HG03066 (cell line): ENCODE results near the gene TOM1L2.
"Not testable (repeated sequence)": the region's sequence is repeated elsewhere in the genome, so short reads cannot be mapped to it uniquely, and the experiment has no call there.

Experiments used
- ATAC-seq: cut with Tn5 transposase; IDR thresholded peaks from one replicate; pipeline ENCODE4 v1.9.1; 2021; ENCODE audit warnings: low read depth; ENCODE audit not compliant: unreplicated experiment

TOM1L2 gene

DNA sequence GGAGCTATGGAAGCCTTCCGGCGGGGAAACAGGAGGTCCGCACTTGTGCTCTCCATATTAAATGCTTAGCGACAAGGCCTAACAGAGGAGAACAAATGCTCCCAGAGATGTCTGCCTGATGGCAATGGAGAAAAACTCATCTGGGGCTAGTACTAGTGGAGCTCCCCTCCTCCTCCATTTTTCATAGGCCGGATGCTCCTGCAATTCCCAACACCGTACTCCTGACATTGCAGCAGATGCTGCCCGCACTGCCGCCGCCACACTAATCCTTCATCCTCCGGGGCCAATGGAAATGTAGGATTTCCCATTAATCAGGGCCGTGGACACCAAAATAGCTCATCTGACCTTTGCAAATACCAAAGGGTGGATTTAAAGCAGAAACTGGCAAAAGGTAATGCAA lies 27.5 kb downstream of the TOM1L2 start:
- ATAC-seq: no peak

DNA sequence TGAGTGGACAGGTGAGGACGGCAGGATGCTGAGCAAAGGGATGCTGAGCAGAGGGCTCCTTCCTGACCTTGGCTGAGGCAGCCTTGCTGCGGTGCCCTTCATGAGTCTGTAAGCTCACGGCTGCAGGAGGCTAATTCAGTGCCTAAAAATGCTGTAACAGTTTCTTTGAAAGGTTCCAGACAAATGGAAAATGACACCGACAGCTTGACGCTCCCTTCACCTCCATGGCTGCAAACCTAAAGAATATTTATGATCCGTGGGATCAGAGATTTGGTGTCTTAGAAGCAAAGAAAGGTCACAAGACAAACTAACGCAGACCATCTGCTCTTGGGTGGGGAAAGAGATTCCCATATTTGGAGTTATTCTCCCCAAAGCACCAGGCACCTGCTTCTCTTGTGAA lies 28.0 kb downstream of the TOM1L2 start:
- ATAC-seq: no peak

DNA sequence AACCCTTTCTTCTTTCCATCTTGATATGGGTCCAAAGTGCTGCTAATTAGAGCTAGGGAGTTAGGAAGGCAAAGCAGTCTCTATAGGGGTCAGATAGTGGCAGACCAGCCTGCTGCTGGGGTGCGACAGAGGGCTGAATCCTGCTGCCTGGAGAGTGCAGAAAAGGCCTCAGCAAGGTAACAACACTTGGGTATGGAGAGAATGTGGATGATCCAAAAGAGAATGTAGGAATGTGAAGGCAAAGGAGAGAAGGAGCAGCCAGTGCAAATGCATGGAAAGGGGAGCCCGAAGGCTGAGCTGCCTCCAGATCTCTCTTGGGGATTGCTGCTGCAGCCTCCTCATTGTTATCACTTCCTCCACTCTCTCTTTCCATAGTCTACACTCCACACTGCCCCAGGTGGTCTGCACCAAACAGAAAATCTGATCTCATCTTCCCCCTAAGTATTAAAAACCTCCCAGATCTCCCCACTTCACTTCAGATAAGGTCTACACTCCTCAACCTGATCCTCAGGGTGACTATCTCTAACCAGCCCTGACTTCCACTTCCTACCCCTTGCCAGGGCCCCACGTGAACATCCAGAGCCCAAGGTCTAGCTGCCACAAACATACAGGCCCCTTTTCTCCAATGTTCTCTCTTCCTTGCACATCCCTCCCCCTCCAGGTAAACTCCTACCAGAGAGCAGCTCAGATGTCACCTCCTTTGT lies 28.8 kb downstream of the TOM1L2 start:
- no peak for ATAC-seq

DNA sequence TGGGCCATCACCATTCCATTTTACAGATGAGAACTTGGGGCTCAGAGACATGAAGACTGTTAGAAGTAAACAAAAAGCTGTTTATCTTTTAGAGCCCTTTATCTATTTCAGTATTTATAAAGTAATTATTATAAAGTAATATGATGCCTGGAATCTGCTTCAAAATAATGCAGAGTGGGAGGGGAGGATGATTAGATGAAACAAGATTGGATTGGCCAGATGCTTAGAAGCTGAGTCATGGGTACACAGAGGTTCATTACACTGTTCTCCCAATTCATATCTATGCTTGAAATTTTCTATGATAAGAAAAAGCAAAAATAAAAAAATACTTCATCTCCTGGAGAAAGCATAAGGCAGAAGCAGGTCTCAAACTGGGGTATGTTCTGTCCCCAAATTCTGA lies 29.4 kb downstream of the TOM1L2 start:
- ATAC-seq: no peak

DNA sequence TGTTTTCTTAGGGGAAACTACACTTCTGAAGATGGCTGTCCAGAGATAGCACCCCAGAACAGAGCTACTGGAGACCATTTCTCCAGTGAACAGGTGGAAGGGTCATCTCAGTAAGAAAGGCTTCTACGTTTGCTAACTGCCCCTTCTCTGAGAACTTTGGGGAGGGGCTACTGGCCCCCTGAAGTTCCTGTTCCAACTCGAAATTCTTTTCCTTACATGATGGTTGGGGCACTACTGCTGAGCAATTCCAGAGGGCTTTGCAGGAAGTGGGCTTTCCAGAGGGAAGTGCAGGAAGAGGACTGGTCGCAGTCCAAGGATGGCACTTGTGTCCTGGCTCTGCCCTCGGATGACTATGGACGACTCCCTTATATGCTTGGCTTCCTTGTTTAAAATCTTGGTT lies 31.2 kb downstream of the TOM1L2 start:
- ATAC-seq: no peak

DNA sequence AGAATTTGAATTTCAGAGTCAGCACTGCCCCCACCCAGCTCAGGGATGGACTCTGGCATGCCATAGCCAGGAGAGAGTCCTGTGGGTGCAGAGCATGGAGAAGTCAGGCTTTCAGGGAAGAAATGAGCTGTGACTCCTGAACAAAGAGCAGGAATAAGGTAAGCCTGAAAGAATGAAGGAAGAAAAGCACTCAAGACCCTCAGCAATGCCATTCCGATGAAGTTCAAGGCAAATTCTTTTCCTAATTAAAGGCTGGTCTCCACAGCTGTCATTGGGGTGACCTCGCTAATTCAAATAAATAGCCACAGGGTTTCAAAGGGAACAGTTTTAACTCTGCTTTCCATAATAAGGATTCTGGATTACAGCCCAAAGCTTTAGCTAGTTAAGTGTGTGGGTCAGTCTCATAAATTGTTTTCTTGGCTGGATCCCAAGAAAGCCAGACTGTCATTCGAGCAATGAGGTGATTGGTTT lies 31.7 kb downstream of the TOM1L2 start:
- ATAC-seq: no peak

DNA sequence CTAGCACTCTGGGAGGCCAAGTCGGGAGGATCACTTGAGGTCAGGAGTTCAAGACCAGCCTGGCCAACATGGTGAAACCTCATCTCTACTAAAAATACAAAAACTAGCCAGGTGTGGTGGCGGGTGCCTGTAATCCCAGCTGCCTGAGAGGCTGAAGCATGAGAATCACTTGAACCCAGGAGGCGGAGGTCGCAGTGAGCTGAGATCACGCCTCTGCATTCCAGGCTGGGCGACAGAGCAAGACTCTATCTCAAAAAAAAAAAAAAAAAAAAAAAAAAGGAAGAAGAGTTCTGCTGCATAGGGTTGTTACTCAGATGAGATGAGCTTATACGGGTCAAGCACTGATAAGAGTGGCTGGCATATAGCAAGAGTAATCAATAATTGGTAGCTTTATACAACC lies 32.3 kb downstream of the TOM1L2 start:
- ATAC-seq: not testable (repeated sequence)

DNA sequence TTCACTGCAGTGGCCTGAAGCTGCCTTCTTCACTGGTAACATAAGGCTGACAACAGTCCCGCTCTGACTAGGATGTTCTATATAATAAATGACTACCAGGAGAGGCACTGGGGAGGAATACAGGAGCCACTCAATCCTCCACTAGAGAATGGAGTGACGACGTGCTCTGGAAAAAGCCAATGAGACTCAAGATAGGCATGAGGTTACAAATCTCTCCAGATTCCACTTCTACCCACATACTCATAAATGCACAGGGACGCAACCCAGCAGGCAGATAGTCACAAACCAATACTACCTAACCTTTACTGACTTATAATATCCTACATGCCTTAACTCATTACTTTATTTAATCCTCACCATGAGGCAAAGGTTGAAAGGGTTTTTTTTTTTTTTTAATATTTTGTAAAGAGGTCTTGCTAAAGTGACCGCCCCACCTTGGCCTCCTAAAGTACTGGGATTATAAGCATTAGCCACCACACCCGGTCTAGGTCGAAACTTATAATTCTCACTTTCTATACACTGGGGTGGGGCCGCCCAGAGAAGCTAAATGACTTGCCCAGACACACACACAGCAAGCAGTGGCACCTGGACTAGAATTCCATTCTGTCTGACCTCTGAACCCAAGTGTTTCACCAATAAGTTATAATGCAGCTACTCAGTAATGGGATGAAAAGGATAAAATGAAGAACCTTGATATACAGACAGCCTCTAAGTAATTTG lies 33.7 kb downstream of the TOM1L2 start:
- no peak for ATAC-seq

DNA sequence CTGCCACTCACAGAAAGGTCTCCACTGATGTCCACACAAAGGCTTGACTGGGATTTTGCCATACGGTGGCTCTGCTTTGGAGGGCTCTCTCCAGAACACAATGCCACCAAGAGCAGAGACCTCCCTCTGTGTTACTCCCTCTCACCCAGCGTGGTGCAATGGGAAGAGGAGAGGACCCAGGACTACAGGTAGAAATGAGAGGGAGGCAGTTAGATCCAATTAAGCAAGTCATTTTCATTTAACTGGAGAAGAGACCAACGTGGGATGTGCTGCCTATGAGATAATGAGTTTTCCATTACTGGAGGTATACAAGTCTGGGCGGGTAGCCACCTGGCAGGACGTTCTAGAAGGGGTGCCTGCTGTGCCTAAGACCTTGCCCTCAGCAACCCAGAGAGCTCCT lies 34.2 kb downstream of the TOM1L2 start:
- no peak for ATAC-seq

DNA sequence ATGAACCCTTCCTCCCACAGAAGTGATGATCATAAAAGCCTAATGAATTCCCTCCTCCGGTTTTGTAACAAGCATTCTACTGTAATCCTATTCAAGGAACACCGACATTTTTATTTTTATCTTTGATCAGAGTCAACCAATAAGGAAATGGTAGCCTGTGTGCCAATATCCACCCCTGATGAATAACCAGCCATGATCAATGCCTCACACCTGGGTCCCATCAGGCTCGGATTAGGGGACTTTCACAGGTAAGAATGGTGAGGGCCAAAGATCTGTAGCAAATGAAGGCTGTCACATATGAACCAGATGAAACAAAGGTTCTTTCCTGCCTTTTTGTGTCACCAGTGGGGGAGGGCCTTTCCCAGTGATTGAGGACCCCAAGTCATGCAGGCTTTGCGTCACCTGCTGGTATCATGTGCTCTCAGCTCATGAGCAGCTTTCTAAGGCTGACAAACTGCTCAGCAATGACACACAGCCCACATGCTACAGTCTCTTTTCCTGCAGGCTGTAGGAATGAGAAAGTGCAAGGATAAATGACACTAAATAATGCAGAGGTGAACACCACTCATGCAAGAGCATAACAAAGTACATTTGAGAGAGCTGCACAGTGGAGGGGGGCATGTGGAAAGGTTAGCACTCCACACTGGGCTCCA lies 34.9 kb downstream of the TOM1L2 start:
- no peak for ATAC-seq

DNA sequence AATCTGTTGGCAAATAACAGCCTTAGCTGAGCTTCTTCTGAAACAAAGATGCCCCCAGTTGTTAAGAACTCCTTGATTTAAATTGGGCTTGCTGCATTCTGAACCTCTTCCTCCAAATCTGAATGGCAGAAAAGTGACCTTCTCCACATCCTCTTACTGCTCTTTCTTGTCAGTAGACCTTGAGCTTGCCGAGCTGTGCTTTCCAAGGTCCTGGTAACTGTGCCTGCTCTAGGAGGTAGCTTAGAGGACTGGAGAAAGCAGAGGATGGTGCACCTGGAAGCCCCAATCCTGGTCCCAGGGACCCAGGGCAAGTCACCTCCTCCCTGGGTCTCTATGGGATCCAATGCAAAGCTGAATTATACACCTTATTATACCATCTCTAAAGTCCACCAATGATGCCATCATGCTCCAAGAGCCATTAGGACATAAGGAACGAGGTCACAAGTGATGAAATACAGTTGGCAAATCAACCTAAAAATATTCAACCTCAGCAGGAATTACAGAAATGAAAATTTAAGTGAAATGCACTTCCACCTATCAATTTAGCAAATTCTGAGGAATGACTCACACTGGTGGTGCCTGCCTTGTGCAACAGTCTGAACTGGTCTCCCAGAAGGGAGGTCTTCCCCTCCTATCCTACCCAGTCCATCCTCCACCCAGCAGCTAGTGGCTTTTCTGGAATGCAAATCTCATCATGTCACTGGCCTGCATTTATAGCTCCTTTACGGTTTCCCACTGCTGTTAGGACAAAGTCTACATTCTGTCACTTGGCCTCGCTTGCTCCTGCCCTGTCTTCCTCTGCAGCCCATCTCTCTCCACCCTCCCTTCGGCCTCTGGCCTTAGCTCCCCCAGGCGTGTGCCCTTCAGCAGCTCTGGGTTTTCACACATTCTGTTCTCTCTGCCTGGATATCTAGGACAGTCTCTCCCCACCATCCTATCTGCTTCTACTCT lies 36.6 kb downstream of the TOM1L2 start:
- no peak for ATAC-seq

DNA sequence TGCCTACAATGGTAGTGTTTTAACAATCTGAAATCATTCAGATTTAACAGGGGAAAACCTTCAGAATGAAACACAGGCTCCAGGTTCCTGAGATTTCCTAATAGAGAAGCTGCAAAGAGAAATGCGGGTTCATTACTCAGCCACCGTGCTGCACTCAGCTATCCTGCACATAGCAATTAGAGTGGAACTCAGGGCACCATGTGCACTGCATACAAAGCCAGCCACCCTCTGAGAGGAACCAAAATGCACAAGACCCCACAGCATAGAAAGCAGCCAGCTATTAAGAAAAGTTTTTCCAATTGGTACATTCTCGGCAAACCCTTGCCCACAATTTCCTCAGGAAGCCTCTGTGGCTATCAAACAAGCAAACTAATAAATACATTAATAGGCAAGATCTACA lies 37.4 kb downstream of the TOM1L2 start:
- no peak for ATAC-seq

DNA sequence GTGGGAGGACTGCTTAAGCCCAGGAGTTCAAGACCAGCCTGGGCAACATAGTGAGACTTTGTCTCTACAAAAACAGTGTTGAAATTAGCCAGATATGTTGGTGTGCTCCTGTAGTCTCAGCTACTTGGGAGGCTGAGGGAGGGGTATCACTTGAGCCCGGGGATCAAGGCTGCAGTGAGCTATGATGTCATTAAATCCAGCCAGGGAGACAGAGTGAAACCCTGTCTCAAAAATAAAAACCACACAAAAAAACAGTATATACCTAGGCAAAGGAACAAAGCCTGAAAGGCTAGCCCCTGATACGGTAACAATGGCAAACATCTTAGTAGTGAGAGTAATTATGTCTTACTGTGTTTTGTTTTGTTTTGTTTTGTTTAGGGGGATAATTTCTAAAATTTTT lies 38.0 kb downstream of the TOM1L2 start:
- ATAC-seq: no peak

DNA sequence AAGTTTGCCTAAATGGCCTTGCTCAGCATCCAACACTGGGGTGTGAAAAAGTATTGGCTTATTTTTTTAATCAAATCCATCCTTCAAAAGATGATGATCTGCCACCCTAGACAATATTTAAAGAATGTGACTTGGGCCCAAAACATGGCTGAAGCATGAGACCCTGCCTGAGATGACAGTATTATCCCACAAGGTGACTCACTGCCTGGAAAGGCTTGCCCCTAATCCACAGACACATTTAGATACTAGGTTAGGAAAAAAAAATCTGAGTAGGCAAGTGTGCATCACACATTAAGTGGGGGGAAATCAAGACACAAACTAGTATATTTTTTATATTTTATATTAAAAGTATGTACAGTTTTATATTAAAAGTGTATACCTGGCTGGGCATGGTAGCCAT lies 38.4 kb downstream of the TOM1L2 start:
- no peak for ATAC-seq

DNA sequence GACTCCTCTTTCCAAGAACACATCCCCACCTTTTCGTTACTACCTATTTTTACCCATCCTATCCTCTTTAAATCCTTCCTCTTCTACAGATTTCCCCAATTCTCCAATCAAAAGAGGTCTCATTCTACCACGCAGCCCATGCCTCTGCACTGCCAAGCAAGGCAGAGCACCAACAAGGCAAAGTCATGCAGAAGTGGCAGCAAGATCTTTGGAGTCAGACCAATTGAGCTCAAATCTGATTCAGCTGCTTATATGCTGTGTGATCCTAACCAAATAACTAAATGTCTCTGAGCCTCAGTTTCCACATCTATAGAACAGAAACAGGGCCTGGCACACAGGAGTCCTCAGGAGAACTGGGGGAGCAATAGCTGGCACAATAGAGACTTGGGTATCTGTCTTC lies 41.0 kb downstream of the TOM1L2 start:
- no peak for ATAC-seq

DNA sequence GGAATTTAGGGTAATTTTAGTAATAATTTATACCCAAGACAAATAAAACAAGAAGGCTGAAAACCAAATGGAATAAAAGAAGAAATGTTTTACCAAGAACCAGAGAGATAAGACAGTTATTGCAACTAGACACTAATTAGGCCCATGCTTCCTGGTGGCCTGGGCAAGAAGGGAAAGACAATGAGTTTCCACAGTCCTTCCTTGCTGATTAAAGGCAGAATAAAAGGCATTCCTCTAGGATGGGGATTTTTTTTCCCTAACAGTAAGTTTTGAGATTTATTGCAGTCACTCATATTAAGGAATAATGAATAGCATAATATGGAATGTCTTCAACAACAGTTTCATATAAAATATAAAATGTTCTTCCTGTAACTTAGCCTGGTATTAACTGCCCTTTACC lies 41.5 kb downstream of the TOM1L2 start:
- no peak for ATAC-seq

DNA sequence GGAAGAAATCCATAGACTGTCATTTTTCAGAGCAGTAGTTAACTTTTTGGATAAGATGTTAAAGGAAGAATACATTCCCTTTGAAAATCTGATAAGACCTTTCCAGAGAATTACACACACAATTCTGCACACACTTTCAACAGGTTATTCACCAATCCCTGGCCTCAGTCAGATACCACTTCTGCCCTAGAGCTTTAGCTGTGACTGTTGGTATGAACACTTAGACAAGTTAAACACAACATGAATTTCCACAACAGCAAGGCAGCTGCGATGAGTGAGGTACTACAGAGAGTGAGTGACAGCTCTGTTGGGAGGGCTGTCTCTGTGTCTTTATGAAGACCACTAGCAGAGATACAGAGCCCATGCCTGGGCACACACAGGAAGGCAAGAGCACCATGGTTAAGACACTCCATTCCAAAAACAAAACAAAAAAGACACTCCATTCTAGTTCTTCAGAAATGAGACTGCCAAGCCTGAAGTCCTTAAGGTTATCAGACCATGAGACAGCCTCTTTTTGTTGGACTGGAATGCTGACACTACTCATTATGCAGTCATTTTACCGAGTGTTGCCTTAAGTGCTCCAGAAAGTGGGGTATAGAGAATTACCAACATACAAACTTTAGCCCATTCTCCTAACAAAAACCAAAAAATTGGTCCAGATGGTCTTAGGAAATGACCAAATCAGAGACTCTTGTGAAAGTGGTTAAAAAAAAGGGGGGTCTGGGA lies 42.4 kb downstream of the TOM1L2 start:
- ATAC-seq: no peak

DNA sequence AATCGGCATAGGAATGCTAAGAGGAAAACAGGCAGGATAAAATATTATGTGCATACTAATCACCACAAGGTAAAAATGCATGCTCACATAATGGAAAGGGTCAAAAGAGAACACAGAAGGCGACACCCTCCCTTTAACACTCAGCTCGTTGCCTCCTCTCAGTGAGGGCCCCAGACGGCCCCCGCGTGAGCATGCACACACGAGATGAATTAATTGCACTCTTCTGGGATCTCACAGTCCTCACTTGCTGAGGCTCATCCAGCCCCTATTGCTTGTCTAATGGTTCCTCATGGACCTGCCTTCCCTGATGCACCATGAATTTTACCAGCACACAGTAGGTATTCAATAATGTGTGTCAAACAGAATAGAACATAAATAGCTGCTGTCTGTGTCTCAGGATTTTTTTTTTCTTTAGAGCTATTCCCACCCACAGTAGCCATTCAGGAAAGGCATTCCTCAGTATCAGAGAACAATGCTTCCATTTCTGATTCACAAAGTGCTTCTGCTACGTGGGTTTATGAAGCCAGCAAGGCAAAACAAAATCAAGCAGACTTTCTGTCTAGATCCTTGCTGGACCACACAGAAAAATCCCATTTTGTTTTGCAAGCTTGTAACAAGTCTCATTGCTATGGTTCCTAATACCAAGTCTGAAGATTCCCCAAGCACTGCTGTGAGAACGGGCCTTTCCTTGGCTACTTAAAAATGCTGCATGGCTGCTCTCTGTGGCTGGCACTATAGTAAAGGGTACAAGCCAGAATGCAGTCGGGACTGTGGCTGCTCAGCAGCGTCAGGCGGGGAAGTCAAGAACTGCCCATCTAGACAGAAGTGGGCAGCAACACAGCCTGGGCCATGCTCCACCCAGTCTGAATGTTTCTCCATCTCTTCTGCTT lies 43.6 kb downstream of the TOM1L2 start:
- ATAC-seq: no peak

DNA sequence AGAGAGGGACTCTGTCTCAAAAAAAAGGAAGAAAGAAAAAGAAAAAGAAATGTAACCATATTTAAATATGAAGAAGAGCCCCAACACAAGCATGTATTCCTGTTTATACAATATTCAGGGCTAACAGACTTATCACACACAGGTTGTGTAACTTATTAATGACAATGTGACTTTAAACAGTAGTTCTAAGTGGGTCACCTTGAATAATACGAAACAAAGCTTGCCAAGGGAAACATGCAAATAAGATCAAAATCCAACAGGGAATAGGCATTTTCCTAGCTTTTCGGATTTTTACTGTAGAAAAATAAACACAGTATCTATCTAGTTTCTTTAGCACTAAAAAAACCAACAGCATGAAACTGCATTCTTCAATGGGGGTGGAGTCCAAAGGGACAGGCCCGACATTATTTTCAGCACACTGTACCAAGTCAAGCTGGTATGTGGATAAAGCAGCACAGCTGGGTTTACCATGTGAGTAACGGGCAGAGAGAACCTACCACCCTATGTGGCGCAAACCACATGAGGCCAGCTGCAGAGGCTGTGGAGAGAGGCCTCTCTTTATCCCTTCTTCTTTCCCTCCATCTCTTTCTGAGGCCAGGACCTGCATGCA lies 45.3 kb downstream of the TOM1L2 start:
- ATAC-seq: no peak
